SK-N-MC (cell line): ENCODE results near the gene KLK7.

Experiments
- DNase-seq: peaks from one replicate; pipeline ENCODE4 v3.0.0-alpha.2; 2011; ENCODE audit warnings: low read depth, low spot score
- H3K27ac ChIP-seq: fragments of 200-600 bp; sonication (generic); 2 replicates; pipeline ENCODE4 v1.5.1; 2016; ENCODE audit warnings: mixed run types
- H3K36me3 ChIP-seq: fragments of 200-600 bp; sonication (generic); 2 replicates; pipeline ENCODE4 v1.6.1; 2017; ENCODE audit warnings: antibody characterized with exemption, low read length, mixed read lengths; ENCODE audit not compliant: insufficient read depth
- H3K4me3 ChIP-seq: fragments of 200-600 bp; sonication (generic); 2 replicates; pipeline ENCODE4 v1.5.1; 2016
- H3K9ac ChIP-seq: fragments of 200-600 bp; sonication (generic); 2 replicates; pipeline ENCODE4 v1.8.0; 2017; ENCODE audit warnings: mixed run types, mixed read lengths; ENCODE audit not compliant: insufficient read length
- H3K9me3 ChIP-seq: fragments of 200-600 bp; sonication (generic); 2 replicates; pipeline ENCODE4 v1.6.1; 2017; ENCODE audit warnings: low read depth, mild to moderate bottlenecking, antibody characterized with exemption, low read length, moderate library complexity, mixed read lengths
- EZH2 ChIP-seq: fragments of 200-600 bp; sonication (generic); IDR thresholded peaks from one replicate; pipeline ENCODE4 v1.6.1; 2017; ENCODE audit warnings: antibody characterized with exemption
- FOXP2 ChIP-seq: optimal IDR thresholded peaks from 2 replicates; pipeline ENCODE3; 2011; ENCODE audit warnings: mild to moderate bottlenecking, moderate library complexity; ENCODE audit not compliant: insufficient read depth; ENCODE audit errors: extremely low read length, control extremely low read depth
- POLR2AphosphoS5 ChIP-seq: IDR thresholded peaks from 2 replicates; pipeline ENCODE4 v1.6.1; 2012; ENCODE audit warnings: mild to moderate bottlenecking, low read depth, low read length, borderline replicate concordance

The KLK7 gene

DNA sequence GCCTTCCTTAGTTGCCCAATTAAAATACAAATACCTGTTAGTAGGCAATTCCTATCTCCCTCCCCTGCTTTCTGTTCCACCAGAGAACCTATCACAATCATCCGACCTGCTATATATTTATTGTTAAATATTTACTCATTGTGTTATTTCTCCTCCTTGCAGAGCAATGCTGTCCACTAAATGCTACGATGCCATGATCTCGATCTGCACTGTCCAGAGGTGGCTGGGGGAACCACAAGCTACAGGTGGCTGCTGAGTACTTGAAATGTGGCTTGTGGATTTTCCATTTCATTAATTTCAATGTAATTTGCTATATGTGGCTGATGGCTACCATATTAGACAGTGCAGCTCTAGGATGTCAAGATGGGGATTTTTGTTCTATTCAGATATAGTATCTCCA lies 19.5 kb downstream of the KLK7 start:
- H3K4me3 ChIP-seq = no peak overlapping the region
- H3K9ac ChIP-seq = no peak overlapping the region
- H3K27ac ChIP-seq = no peak overlapping the region
- H3K9me3 ChIP-seq = no peaks in the 10 kb centered on the region
- no peaks in the 10 kb centered on the region for H3K36me3 ChIP-seq
- TF ChIP-seq POLR2AphosphoS5 (no peak), FOXP2 (no peak), EZH2 (no peak)
- DNase-seq = no peak

DNA sequence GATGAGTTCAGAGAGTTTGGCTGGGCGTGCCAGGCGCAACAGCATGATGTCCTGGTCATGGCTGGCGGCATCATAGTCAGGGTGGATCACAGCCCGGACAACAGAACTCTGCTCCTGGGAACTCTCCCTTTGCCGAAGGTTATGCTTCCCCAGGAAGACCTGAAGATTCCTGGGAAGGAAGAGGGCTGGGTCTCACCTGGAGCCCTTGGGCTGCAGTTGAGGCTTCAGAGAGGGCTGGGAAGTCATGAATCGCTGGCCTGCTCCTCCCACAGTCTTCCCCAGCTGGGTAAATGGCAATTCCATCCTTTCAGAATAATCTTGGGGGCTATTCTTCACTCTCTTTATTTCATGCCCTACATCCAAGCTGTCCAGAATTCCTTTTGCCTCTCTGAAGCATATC lies 20.3 kb downstream of the KLK7 start:
- Histone ChIP-seq H3K9me3 (no peaks in the 10 kb centered on the region), H3K4me3 (no peak overlapping the region), H3K9ac (no peak overlapping the region), H3K36me3 (no peaks in the 10 kb centered on the region), H3K27ac (no peak overlapping the region)
- TF ChIP-seq POLR2AphosphoS5 (no peak), FOXP2 (no peak), EZH2 (no peak)
- DNase-seq = no peak

DNA sequence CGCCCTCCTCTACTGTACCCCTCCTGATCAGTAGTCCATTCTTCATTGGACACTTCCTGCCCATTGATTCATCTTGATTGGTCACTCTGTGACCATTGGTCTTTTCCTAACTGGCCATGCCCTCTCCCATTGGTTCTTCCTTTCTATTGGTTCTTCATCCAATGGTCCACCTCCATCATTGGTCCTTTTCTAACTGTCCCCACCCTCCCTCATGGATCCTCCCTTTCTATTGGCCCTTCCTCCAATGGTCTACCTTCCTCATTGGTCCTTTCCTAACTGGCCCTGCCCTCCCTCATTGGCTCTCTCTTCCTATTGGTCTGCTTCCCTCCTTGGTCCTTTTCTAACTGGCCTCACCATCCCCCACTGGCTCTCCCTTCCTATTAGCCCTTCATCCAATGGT lies 21.5 kb downstream of the KLK7 start:
- no peak for DNase-seq
- Histone ChIP-seq H3K27ac (no peak overlapping the region), H3K9me3 (no peaks in the 10 kb centered on the region), H3K36me3 (no peaks in the 10 kb centered on the region), H3K4me3 (no peak overlapping the region), H3K9ac (no peak overlapping the region)
- TF ChIP-seq POLR2AphosphoS5 = no peak
- no peak for TF ChIP-seq EZH2
- TF ChIP-seq FOXP2 = no peak

DNA sequence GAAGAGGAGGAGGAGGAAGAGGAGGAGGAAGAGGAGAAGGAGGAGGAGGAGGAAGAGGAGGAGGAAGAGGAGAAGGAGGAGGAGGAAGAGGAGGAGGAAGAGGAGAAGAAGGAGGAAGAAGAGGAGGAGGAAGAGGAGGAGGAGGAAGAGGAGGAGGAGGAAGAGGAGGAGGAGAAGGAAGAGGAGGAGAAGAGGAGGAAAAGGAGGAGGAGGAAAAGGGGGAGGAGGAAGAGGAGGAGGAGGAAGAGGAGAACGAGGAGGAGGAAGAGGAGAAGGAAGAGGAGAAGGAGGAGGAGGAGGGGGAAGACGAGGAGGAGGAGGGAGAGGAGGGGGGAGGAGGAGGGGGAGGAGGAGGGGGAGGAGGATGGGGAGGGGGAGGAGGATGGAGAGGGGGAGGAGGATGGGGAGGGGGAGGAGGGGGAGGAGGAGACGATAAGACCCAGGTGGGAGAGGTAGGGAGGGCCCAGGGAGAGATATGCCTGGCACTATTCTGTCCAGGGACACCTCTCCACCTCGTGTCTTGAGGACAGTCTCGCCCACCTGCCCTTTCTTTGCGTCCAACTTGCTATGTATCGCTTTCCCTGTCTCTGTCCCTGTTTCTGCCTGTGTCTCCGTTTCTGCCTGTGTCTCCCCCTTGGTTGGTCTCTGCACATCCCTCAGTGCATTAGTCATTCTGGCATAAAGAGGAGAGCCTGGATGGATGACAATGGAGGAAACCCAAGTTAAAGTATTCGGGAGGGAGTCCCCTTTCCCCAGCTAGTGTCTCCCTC lies 23.8 kb downstream of the KLK7 start:
- Histone ChIP-seq H3K9me3 (no peaks in the 10 kb centered on the region), H3K36me3 (no peaks in the 10 kb centered on the region), H3K9ac (no peak overlapping the region), H3K27ac (no peak overlapping the region), H3K4me3 (no peak overlapping the region)
- no peak for DNase-seq
- TF ChIP-seq POLR2AphosphoS5 = no peak
- TF ChIP-seq EZH2 = no peak
- TF ChIP-seq FOXP2 = no peak

DNA sequence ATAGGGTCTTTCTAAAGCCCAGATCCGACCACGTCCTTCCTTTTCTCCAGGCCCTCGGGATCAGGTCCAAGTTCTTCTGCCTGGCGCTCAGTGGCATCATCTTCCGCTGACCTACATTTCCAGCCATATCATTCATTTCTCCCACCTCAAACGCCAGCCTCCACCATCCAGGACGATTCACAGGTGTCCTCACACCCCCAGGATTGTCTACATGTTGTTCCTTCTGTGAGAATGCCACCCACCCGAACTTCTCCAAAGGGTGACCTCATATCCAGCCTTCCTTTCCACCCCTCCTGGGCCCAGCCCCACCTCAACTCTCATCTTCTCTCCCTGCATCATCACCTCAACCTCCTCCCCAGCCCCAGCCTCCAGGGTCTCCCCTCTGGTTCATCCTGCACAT lies 26.1 kb downstream of the KLK7 start:
- Histone ChIP-seq H3K4me3 (no peak overlapping the region), H3K36me3 (no peaks in the 10 kb centered on the region), H3K27ac (no peak overlapping the region), H3K9me3 (no peaks in the 10 kb centered on the region), H3K9ac (no peak overlapping the region)
- TF ChIP-seq POLR2AphosphoS5 (no peak), EZH2 (no peak), FOXP2 (no peak)
- DNase-seq = no peak

DNA sequence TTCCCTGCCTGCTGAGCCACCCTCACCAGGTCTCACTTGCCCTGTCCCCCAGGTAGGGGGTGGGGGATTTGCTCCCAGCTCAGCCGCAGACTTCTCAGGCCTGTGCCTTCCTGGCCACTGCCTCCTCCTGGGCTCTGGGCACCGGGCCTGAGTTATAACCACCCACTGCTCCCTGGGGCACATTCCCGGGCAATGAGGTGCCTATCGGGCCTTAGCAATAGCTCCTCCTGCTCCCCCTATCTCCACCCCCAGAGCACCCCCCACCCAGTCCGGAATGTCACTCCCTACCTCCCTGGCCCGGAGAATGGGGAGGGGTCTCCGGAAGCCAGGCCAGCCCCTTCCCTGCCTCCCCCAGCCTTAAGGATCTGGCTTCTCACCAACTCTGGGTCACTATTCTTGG lies 30.8 kb downstream of the KLK7 start, which contains the start of gene KLK5:
TSS of gene KLK5 (minus strand) at position 129 of the 400 bp plus-strand sequence. CDS start 381 bp downstream, outside the sequence.
- Histone ChIP-seq H3K9me3 (no peaks in the 10 kb centered on the region), H3K9ac (no peak within 1 kb of the TSS), H3K27ac (no peak within 1 kb of the TSS), H3K36me3 (no peaks in the 10 kb centered on the region), H3K4me3 (no peak within 1 kb of the TSS)
- no peak for DNase-seq
- TF ChIP-seq FOXP2 (no peak), POLR2AphosphoS5 (no peak), EZH2 (no peak)

DNA sequence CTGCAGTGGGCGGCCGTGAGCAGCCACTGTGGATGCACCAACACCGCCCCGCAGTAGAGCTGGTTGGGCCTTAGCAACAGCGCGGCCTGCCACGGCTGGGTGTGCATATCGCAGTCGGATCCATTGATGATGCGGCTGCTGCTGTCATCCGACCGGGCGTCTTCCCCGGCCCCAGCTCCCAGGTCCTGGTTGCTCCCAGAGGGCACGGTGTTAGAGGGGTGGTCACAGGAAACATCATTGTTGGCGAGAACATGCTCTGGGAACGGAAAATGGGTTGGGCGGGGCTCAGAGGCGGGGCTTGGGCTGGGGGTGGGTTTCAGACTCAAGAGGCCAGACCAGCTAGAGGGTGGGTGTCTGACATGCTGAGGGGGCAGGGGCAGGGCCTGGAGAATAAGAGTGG lies 33.9 kb downstream of the KLK7 start:
- DNase-seq = no peak
- H3K9me3 ChIP-seq = no peaks in the 10 kb centered on the region
- TF ChIP-seq FOXP2 (no peak), POLR2AphosphoS5 (no peak), EZH2 (no peak)
- no peak overlapping the region for H3K27ac ChIP-seq
- H3K4me3 ChIP-seq = no peak overlapping the region
- H3K9ac ChIP-seq = no peak overlapping the region
- H3K36me3 ChIP-seq = no peaks in the 10 kb centered on the region

DNA sequence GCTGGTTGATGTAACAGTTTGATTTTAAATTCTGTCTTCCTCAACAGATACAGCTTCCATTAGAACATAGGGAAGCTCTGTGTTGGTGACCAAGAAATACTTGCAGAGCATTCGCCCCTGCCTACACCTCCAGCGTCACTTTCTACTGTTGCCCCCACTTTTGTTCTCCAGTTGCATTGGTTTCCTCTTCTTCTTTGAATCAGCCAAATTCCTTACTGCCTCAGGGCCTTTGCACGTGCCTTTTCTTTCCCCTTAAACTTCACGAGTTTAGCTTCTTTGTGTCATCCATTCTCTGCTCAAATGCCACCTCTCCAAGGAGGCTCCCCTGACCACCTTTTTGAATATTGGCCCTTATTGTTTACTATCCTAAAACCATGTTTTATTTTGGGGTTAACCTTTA lies 36.6 kb downstream of the KLK7 start:
- Histone ChIP-seq H3K27ac (no peak overlapping the region), H3K36me3 (no peaks in the 10 kb centered on the region), H3K9me3 (no peaks in the 10 kb centered on the region), H3K9ac (no peak overlapping the region), H3K4me3 (no peak overlapping the region)
- no peak for TF ChIP-seq FOXP2
- TF ChIP-seq POLR2AphosphoS5 = no peak
- TF ChIP-seq EZH2 = no peak
- no peak for DNase-seq

DNA sequence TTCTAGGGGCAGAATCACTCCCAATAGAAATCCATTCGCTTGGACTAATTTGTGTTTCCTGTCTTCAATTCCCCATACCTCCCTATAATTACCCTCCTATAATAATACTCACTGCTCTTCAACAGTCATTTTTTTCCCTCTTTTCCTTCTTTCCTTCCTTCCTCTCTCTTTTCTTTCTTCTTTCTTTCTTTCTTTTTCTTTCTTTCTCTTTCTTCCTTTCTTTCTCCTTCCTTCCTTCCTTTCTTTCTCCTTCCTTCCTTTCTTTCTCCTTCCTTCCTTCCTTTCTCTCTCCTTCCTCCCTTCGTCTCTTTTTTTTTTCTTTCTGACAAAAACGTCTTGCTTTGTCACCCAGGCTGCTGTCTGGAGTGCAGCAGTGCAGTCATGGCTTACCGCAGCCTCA lies 38.9 kb downstream of the KLK7 start:
- no peak overlapping the region for H3K9ac ChIP-seq
- TF ChIP-seq POLR2AphosphoS5 = no peak
- no peak overlapping the region for H3K27ac ChIP-seq
- no peaks in the 10 kb centered on the region for H3K36me3 ChIP-seq
- H3K4me3 ChIP-seq = no peak overlapping the region
- DNase-seq = no peak
- no peaks in the 10 kb centered on the region for H3K9me3 ChIP-seq
